GM19351 (cell line): ENCODE measurements around the gene EID2B.

Experiments used
- ATAC-seq: cut with Tn5 transposase; IDR thresholded peaks from one replicate; pipeline ENCODE4 v1.9.1; 2021; ENCODE audit warnings: mild to moderate bottlenecking, moderate library complexity; ENCODE audit not compliant: unreplicated experiment

EID2B gene

GRCh38 chr19:39532233-39533002 is at the start of gene EID2B:
EID2B (minus strand) TSS chr19:39532852; CDS start chr19:39532802, 50 bp downstream.
- ATAC-seq = peak; percentile 74

GRCh38 chr19:39582442-39582841 is 49.8 kb upstream of the EID2B start:
- no peak for ATAC-seq

GRCh38 chr19:39568604-39569003 is 36.0 kb upstream of the EID2B start:
- no peak for ATAC-seq

- no peak for ATAC-seq
Measured at GRCh38 chr19:39566064-39566463, 33.4 kb upstream of the EID2B start.

- ATAC-seq = no peak
Measured at GRCh38 chr19:39563408-39563807, 30.8 kb upstream of the EID2B start.

- ATAC-seq = no peak
Measured at GRCh38 chr19:39558624-39559117, 26.0 kb upstream of the EID2B start.

- no peak for ATAC-seq
Measured at GRCh38 chr19:39557811-39558623, 25.4 kb upstream of the EID2B start.

- ATAC-seq = no peak
Measured at GRCh38 chr19:39555883-39556282, 23.2 kb upstream of the EID2B start.

- ATAC-seq = no peak
Measured at GRCh38 chr19:39554701-39555311, 22.2 kb upstream of the EID2B start.

GRCh38 chr19:39553082-39553652 is 20.5 kb upstream of the EID2B start:
- ATAC-seq = no peak

GRCh38 chr19:39550197-39550596 is 17.5 kb upstream of the EID2B start:
- ATAC-seq = no peak

- no peak for ATAC-seq
Measured at GRCh38 chr19:39546599-39546998, 13.9 kb upstream of the EID2B start.

GRCh38 chr19:39544911-39545310 is 12.3 kb upstream of the EID2B start:
- no peak for ATAC-seq

- ATAC-seq = no peak
Measured at GRCh38 chr19:39544226-39544903, 11.7 kb upstream of the EID2B start.

- no peak for ATAC-seq
Measured at GRCh38 chr19:39543477-39543857, 10.8 kb upstream of the EID2B start.

GRCh38 chr19:39542206-39542605 is 9.6 kb upstream of the EID2B start:
- ATAC-seq = no peak

- no peak for ATAC-seq
Measured at GRCh38 chr19:39540333-39540673, 7.7 kb upstream of the EID2B start.

- ATAC-seq = peak; percentile 69
Measured at GRCh38 chr19:39539518-39540332, 7.1 kb upstream of the EID2B start, which contains the start of gene EID2. EID2 (minus strand) TSS chr19:39540161; CDS start chr19:39540079, 82 bp downstream.

GRCh38 chr19:39539165-39539517 is 6.5 kb upstream of the EID2B start:
- ATAC-seq = no peak

- ATAC-seq = no peak
Measured at GRCh38 chr19:39533791-39534190, 1.1 kb upstream of the EID2B start.
